NCI-H1436 treated with DMSO at 0.1 percent for 48 hours (cell line): ENCODE results near the gene UVRAG.

Experiments
- DNase-seq: peaks from one replicate; lab custom pipeline; 2025; lab: John Stamatoyannopoulos, UW

The UVRAG gene

DNA sequence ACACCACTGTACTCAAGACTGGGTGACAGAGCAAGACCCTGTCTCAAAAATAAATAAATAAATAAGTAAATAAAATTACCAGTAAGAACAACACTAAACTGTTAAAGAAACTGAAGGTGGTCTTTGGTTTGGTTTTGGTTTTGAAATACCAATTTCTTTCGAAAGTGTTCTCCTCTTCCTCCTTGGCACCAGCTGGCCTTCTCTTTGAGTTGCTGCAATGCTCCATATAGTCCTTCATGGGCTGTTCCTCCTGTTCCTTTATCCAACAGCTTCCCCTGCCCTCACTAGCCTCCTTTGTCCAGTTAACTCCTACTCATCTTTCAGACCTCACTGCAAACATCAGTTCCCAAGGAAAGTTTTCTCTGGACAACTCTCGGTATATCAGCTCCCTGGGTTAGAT lies 5.0 kb upstream of the UVRAG start:
- DNase-seq = no peak

DNA sequence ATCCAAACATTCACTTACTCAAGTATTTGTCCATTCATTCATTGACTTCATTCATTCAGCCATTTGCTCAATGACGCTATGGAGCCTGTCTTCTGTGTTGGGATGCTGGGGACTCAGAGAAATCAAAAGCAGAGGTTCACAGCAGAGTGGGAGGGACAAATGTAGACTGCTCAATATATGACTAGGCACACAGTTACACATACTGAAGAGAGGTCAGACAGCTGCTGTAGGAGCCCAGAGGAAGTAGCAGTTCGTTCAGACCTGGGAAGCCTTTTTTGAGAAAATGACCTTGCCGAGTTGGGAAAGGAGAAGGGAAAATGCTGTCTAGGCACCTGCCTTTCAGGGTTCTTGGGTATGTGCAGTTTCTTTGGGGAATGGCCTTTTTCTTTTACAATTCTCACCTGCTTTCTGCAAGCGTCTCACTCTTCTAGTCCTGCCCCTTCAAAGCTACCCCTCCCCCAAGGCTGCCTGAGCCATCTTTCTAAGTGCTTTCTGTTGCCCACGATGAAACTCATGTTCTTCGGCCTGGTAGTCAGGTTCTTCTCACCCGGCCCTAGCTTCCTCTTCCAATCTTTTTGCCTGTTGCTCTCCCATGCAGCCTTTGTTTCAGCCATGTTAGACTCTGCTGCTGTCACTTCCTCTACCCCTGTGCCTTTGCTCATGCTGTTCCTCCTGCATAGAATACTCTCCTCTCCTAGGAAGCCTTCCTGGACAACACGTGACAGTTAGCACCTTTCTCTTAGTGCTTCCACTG lies 4.2 kb upstream of the UVRAG start:
- no peak for DNase-seq

- no peak for DNase-seq
Observed at GRCh38 chr11:75811485-75811884, 3.5 kb upstream of the UVRAG start.

GRCh38 chr11:75812542-75813040 lies 2.4 kb upstream of the UVRAG start:
- no peak for DNase-seq

DNA sequence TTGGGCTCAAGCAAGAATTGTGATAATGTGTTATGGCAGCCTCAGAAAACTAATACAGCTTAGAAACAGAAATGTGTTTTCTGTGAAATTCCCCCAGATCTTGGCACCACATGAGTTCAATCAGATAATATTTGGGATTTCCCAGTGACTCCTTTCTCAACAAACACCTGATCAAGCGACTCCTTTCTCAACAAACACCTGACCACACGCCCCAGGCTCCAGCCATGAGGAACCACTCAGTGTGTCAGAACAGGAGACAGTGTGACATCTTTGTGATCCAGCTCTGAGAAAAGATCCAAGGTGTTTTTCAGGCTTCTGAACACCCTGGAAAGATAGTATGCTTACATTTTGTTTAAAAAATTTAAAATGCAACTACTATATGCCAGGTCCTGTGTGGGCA lies 1.9 kb upstream of the UVRAG start:
- no peak for DNase-seq

GRCh38 chr11:75813622-75814039 lies 1.4 kb upstream of the UVRAG start:
- no peak for DNase-seq

DNA sequence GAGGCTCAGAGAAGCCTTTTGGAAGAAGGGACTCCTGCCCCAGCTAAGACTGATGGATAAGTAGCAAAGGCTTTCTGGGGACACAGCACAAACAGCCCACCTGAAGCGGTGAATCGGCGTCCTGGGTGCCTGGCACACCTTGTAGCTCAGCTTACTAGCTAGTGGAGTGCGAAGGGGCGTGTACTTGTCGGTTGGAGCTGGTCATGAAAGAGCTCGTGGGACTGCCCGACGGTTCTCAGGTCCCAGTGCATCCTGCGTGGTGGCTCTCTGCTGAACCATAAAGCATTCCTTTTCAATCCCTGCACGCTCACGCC lies 690 bp upstream of the UVRAG start:
- DNase-seq = peak; percentile 74

- DNase-seq = no peak
Observed at GRCh38 chr11:75815345-75816168, 547 bp downstream of the UVRAG start.

GRCh38 chr11:75816561-75817239 lies 1.7 kb downstream of the UVRAG start:
- DNase-seq = no peak

GRCh38 chr11:75820645-75821044 lies 5.6 kb downstream of the UVRAG start:
- no peak for DNase-seq

GRCh38 chr11:75821202-75821601 lies 6.2 kb downstream of the UVRAG start:
- no peak for DNase-seq

- no peak for DNase-seq
Observed at GRCh38 chr11:75822541-75822940, 7.5 kb downstream of the UVRAG start.

DNA sequence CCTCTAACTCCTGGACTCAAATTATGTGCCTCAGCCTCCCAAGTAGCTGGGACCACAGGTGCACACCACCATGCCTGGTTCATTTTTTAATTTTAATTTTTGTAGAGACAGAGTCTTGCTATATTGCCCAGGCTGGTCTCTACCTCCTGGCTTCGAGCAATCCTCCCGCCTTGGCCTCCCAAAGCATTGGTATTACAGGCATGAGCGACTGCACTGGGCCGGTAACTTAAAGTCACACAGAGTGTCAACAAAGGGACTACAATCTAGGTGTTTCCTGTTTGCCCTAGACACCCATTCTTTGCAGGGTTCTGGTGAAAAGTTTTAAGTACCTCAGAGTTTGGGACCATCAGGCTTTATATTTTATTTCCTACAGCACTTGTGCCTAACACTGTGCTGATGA lies 8.4 kb downstream of the UVRAG start:
- DNase-seq = no peak

DNA sequence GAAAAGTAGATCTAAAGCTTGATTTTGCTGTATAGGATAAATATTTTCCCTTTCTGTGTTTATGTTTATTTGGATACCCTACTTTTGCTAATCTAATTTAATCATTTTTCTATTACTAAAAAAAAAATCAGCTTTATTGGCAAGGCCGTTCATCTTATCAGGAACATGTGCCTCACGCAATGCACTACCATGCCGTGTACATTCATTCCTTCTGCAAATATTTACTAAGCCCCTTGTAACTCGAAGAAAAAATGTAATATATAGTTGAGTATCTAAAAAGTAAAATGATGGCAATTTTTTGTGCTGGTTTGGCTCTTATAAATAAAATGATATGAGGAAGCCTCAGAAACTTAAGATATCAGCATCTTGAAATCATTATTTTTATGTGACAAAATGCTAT lies 8.9 kb downstream of the UVRAG start:
- no peak for DNase-seq

- no peak for DNase-seq
Observed at GRCh38 chr11:75826461-75827230, 11.6 kb downstream of the UVRAG start.

DNA sequence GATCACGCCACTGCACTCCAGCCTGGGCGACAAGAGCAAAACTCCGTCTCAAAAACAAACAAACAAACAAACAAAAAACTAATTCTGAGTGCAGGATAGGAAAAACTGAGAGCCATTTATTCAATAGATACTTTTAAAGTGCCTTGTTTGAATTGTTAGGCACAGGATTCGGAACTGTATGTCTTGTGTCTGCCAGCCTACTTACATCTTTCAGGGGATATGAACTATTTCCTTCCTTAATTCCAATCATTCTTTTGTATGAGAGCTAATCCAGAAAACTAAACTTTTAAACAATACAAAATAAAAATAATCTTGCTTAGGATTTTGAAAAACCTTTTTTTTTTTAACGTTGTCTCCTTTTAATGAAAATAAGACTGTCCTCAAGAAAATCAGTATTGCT lies 12.6 kb downstream of the UVRAG start:
- DNase-seq = no peak

DNA sequence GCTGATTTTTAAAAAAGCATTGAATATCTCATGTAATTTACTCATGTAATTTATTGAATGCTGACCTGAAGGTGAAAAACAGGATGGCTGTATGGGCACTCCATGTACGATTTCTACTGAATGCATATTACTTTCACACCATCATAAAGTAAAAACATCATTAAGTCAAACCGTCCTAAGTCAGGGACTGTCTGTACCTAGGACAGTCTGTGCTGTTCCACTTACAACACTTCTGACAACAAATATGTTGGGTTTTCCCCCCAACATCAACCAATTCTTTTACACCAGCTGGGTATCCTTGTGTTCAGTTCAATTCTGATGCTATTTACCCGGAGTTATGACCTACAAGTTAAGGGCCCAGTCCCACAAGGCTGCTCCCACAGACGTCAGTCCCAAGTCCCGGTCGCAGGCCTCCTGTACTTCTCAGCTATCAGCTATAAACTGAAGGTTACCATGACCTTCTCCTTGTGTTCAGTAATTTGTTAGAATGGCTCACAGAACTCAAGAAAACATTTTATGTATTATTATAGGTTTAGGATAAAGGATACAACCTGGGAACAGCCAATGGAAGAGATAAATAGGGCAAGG lies 17.0 kb downstream of the UVRAG start:
- DNase-seq = no peak

GRCh38 chr11:75834728-75835127 lies 19.7 kb downstream of the UVRAG start:
- no peak for DNase-seq

DNA sequence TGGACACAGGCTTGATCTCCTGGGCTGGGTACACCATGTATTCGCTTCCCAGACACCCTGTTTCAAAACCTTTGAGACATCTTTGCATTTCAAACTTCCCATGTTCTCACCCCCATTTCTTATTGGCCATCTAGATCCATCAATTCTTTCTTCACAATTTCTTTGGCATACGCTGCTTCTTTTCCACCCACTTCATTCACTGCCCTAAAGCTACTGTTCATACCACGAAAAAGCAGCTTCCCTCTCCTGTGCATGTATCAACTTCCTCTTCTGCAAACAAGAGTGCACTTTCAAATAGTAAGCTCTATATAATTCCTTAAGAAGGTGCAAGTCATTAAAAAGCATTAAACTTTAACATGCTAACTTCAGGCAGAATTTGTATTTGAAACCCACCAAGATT lies 21.4 kb downstream of the UVRAG start:
- DNase-seq = no peak

- DNase-seq = no peak
Observed at GRCh38 chr11:75839851-75840250, 24.8 kb downstream of the UVRAG start.

DNA sequence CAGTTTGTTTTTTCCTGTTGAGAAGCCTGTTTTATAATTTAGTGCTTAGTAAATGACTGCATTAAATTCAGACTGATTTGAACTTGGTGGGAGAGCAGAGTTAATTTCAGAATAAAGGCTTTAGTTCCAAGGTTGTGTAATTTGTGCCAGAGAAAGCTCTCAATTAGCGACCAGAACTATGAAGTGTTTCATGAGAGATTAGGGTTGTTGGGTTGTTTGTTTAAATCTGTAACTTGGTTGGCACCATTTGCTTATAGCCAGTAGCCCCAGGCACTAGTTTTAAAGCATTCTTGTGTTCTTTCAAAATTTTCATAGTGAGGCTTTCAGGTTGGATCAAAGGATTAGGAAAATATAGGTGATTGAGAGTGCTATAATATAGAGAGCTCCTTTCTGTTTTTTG lies 25.5 kb downstream of the UVRAG start:
- DNase-seq = no peak

DNA sequence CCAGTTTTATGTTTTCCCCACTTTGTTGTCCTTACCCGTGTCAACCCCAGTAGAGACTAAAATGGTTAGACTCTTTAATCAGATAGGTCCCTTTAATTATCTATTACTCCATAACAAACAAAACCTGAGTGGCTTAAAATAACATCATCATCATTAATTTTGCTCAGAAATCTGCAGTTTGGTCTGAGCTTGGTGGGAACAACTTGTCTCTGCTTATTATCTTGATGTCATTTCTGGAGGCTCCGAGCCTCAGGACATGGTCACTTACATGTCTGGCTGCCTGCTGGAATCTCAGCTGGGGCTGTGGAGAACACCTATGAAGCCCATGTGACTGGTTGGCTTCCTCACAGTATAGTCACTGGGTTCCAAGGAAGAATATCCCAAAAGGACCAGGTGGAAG lies 26.7 kb downstream of the UVRAG start:
- no peak for DNase-seq
